ENCODE results near the gene RAB38. TPM values are rescaled to one million over a fixed set of nuclear protein-coding genes. Genes with fewer than 3 reads are reported as not detected.

The RAB38 gene
- total RNA-seq, 1 experiment from 2014 or later = not detected

GRCh38 chr11:88181776-88182175 is 6.5 kb upstream of the RAB38 start:
- H3K4me1 ChIP-seq (ENCODE audit: insufficient read depth, low read length) = peaks cover 24% of the 10 kb centered on the region
- DNase-seq (peak; percentile 34), ATAC-seq (no peak)
- no peak for TF ChIP-seq CTCF (conservative IDR thresholded peaks at IDR 0.05; ENCODE audit: low read depth, low read length)
- TF ChIP-seq EZH2phosphoT487 (IDR thresholded peaks at IDR 0.05; ENCODE audit: borderline replicate concordance, low read length) = no peak
- no peak for TF ChIP-seq EZH2 (IDR thresholded peaks at IDR 0.05; ENCODE audit: low read length, unreplicated experiment)
- H3F3A ChIP-seq (ENCODE audit: low read length, unreplicated experiment) = peaks cover 3% of the 10 kb centered on the region
- H3K36me3 ChIP-seq (ENCODE audit: low read depth, low read length) = no peaks in the 10 kb centered on the region
- intact Hi-C loops (cut with micrococcal nuclease) = no loop called here
- H3K27ac ChIP-seq (ENCODE audit: low read length) = no peak overlapping the region
- no peaks in the 10 kb centered on the region for H3K9me3 ChIP-seq (ENCODE audit: low read length)
- no TSS peak for BruUV-seq (replicated peaks)
- H3K27me3 ChIP-seq (ENCODE audit: low read length) = no peaks in the 10 kb centered on the region
- H2AFZ ChIP-seq (ENCODE audit: low read length) = no peak overlapping the region
- no peak overlapping the region for H3K4me3 ChIP-seq (ENCODE audit: low read length)
- H4K20me1 ChIP-seq (ENCODE audit: low read length) = no peaks in the 10 kb centered on the region
- no peaks in the 10 kb centered on the region for H3K79me2 ChIP-seq (ENCODE audit: low read length)
- H3K9ac ChIP-seq (ENCODE audit: low read length) = no peak overlapping the region
- ChIA-PET CTCF (no interaction called here), POLR2A (ENCODE audit: unreplicated experiment) (no interaction called here)
- no peaks in the 10 kb centered on the region for H3K9me2 ChIP-seq (replicated peaks; ENCODE audit: low read length)
- no peak overlapping the region for H3K4me2 ChIP-seq (ENCODE audit: low read length)

- TF ChIP-seq CTCF (conservative IDR thresholded peaks at IDR 0.05; ENCODE audit: low read depth, low read length) = 0 out of 2 replicates have a peak, but pooled peaks have one; percentile 25
- no peak for TF ChIP-seq EZH2 (IDR thresholded peaks at IDR 0.05; ENCODE audit: low read length, unreplicated experiment)
- Histone ChIP-seq H3K27me3 (ENCODE audit: low read length) (no peaks in the 10 kb centered on the region), H3K4me3 (ENCODE audit: low read length) (no peak overlapping the region), H3K27ac (ENCODE audit: low read length) (peak overlapping the region; percentile 54), H3K36me3 (ENCODE audit: low read depth, low read length) (no peaks in the 10 kb centered on the region), H3K9me3 (ENCODE audit: low read length) (no peaks in the 10 kb centered on the region), H2AFZ (ENCODE audit: low read length) (no peak overlapping the region), H3K4me1 (ENCODE audit: insufficient read depth, low read length) (peaks cover 24% of the 10 kb centered on the region), H3F3A (ENCODE audit: low read length, unreplicated experiment) (peaks cover 3% of the 10 kb centered on the region), H3K79me2 (ENCODE audit: low read length) (no peaks in the 10 kb centered on the region), H3K9me2 (replicated peaks; ENCODE audit: low read length) (no peaks in the 10 kb centered on the region), H4K20me1 (ENCODE audit: low read length) (no peaks in the 10 kb centered on the region), H3K4me2 (ENCODE audit: low read length) (peak overlapping the region; percentile 56), H3K9ac (ENCODE audit: low read length) (no peak overlapping the region)
- DNase-seq (peak; percentile 78), ATAC-seq (peak; percentile 64)
- intact Hi-C loops (cut with micrococcal nuclease) = loop anchor here (1.0 kb wide), 1 partner anchor 129 kb away; no protein-coding TSS in a partner anchor
- ChIA-PET CTCF (interaction anchor here (1.1 kb wide), 1 partner anchor 364 kb away, joined by 4 read pairs; no protein-coding TSS in a partner anchor), POLR2A (ENCODE audit: unreplicated experiment) (no interaction called here)
- BruUV-seq (replicated peaks) = no TSS peak
Measured at GRCh38 chr11:88179971-88180629, 4.9 kb upstream of the RAB38 start.

- H3K9me2 ChIP-seq (replicated peaks; ENCODE audit: low read length) = no peaks in the 10 kb centered on the region
- no peaks in the 10 kb centered on the region for H4K20me1 ChIP-seq (ENCODE audit: low read length)
- H3K79me2 ChIP-seq (ENCODE audit: low read length) = no peaks in the 10 kb centered on the region
- TF ChIP-seq CTCF (conservative IDR thresholded peaks at IDR 0.05; ENCODE audit: low read depth, low read length) = no peak
- TF ChIP-seq EZH2 (IDR thresholded peaks at IDR 0.05; ENCODE audit: low read length, unreplicated experiment) = no peak
- no peak for TF ChIP-seq EZH2phosphoT487 (IDR thresholded peaks at IDR 0.05; ENCODE audit: borderline replicate concordance, low read length)
- CTCF ChIA-PET = no interaction called here
- intact Hi-C loops (cut with micrococcal nuclease) = loop anchor here (1.0 kb wide), 1 partner anchor 128 kb away; no protein-coding TSS in a partner anchor
- H3K9ac ChIP-seq (ENCODE audit: low read length) = no peak overlapping the region
- no peaks in the 10 kb centered on the region for H3K9me3 ChIP-seq (ENCODE audit: low read length)
- H3K4me1 ChIP-seq (ENCODE audit: insufficient read depth, low read length) = peaks cover 24% of the 10 kb centered on the region
- H3K27ac ChIP-seq (ENCODE audit: low read length) = peak overlapping the region; percentile 54
- DNase-seq = peak; percentile 94
- peaks cover 3% of the 10 kb centered on the region for H3F3A ChIP-seq (ENCODE audit: low read length, unreplicated experiment)
- no peaks in the 10 kb centered on the region for H3K36me3 ChIP-seq (ENCODE audit: low read depth, low read length)
- peak overlapping the region; percentile 56 for H3K4me2 ChIP-seq (ENCODE audit: low read length)
- no TSS peak for BruUV-seq (replicated peaks)
- no peak overlapping the region for H3K4me3 ChIP-seq (ENCODE audit: low read length)
- POLR2A ChIA-PET (ENCODE audit: unreplicated experiment) = no interaction called here
- H2AFZ ChIP-seq (ENCODE audit: low read length) = no peak overlapping the region
- ATAC-seq = peak; percentile 89
- H3K27me3 ChIP-seq (ENCODE audit: low read length) = no peaks in the 10 kb centered on the region
Measured at GRCh38 chr11:88179141-88179540, 3.9 kb upstream of the RAB38 start.
